Renal cortical epithelial cell (primary cell): ENCODE measurements around the gene TMEM52. TPM values are rescaled to one million over a fixed set of nuclear protein-coding genes. Genes with fewer than 3 reads are reported as not detected.
"Not testable (repeated sequence)": the region's sequence is repeated elsewhere in the genome, so short reads cannot be mapped to it uniquely, and the experiment has no call there.

Source experiments
- DNase-seq: peaks from one replicate; pipeline ENCODE4 v3.0.0-alpha.2; 2011; ENCODE audit warnings: low read depth
- total RNA-seq: library from RNA; depleted of rRNA; stranded (reverse); fragments of >200 nt; gene quantifications from 2 replicates; pipeline ENCODE4 v1.2.3, GENCODE V29; 2014

TMEM52 gene
- total RNA-seq, 1 donor from 2014 or later = 0.35 TPM

- DNase-seq = no peak
Measured at GRCh38 chr1:1894354-1895059, 24.6 kb downstream of the TMEM52 start.

DNA sequence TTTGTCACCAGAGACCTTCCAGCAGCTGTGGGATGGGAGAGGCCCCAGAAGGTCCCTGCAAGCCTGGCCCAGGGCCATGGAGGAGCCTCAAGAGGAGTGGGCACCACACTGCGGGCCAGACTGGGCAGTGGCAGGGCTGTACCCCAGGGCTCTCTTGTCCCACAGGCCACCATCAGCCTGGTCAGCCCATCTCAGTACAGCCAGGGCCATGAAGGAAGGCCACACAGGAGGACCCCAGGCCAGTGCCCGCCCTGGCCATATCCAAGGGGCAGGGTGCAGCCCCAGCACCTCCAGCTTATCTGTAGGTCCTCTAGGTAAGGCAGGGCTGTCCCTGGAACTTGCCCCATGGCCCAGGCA lies 25.1 kb downstream of the TMEM52 start:
- DNase-seq = no peak

DNA sequence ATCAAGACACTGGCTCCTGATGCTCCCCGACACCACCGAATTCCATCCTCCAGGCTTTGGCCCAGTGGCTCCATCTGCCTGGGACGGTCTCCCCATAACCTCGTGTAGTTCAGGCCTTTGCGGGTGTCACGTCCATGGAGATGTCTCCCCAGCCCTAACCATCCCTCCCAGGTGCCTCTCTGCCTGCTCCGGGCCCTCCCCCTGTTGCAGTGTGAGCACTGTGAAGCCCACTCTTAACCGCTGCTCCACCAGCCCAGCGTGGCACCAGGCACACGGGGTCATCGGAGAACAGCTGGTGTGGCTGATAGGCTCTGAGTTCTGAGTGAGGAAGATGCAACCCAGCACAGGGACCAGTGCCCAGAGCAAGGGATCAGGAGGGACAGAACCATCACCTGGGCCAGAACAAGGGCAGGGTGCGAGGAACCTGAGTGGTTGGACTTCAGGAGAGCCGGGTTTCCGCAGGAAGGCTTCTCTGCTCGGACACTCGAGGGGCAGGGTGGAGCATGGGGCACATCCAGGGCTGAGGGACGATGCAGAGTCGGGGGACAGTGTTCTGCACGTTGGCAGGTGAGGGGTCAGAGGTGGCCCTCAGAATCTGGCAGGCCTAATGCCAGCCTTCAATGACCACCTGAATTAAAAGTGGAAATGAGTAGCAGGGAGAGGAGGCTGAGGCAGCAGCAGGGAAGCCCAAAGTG lies 25.6 kb downstream of the TMEM52 start:
- no peak for DNase-seq

DNA sequence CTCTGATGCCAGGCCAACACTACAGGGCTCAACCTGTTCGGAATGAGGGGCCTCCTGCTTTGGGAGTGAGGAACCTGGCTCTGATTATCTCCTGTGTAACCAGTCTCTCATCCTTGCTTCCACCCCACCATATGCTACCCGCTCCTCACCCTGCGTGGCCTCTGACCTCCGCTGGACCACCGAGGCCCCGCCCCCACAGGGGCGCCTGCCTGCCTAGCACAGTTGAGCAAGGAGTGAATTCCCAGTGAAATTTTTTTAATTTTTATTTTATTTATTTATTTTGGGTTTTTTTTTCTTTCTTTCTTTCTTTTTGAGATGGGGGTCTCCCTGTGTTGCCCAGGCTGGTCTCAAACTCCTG lies 26.3 kb downstream of the TMEM52 start:
- DNase-seq = no peak

- no peak for DNase-seq
Measured at GRCh38 chr1:1892079-1892762, 26.9 kb downstream of the TMEM52 start.

- no peak for DNase-seq
Measured at GRCh38 chr1:1891349-1892078, 27.6 kb downstream of the TMEM52 start.

DNA sequence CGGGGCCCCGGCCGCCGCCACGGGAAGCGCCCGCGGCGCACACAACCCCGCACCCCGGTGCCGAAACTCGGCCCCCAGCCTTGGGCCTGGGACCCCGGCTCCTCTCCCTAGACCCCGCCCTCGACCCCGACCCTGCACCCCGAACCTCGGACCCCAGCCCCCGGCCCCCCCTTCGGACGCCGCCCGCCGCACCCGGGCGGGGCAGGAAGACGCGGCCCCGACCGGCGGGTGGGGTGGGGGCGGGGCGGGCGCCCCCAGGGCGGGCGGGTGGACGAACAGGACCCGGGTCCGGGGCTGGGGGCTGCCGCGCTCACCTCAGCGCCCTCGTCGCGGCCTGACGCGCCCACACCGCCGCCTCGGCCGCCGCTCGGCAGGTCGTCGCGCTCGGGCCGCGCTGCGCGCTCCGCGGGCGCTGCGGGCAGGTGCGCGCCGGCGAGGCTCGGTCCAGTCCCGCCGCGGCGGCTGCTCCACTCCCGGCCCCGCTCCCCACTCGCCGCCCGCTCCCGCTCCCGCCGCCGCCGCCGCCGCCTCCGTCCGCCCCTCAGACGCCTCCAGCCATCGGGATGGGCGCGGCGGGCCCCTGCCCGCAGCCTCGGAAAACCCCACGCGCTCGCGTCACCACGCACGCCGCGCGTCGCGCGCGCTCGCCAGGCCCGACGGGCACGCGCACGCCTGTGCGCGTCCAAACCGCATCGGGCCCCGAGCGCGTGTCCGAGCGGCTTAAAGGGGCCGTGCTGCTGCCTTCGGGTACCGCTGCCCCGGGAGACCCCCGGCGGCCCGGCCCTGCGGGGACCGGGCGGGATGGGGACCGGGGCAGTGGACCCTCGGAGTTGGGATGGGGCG lies 28.4 kb downstream of the TMEM52 start, which contains the start of gene GNB1:
GNB1 (minus strand) TSS at position 582 of the 843 bp plus-strand sequence. CDS start 65,634 bp downstream, outside the sequence.
- peak; percentile 50 for DNase-seq

- DNase-seq = no peak
Measured at GRCh38 chr1:1889847-1890505, 29.1 kb downstream of the TMEM52 start.

DNA sequence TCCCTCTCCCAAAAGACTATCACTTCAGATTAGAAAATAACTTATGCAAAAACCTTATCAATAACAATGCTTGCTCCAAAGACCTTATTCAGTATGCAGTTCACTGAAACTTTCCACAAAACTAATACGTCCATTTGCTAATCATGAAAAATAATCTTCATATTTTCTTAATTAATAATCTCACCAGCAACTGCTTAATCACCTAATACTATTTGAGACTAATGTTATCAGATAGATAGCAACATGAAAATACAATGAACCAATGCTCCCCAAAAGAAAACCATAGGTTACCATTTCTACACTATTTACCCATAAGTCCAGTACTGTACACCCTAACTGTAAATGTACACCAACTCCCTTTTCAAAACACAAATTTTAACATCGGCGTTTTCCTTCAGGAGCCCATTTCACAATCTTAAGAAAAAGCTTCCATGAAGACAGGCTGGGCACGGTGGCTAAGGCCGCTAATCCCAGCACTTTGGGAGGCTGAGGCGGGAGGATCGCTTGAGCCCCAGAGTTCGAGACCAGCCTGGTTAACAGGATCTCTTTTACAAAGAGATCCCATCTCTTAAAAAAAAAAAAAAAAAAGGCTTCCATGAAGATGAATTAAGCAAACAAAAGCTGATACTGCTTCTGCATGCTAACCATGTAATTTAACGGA lies 29.9 kb downstream of the TMEM52 start:
- no peak for DNase-seq

DNA sequence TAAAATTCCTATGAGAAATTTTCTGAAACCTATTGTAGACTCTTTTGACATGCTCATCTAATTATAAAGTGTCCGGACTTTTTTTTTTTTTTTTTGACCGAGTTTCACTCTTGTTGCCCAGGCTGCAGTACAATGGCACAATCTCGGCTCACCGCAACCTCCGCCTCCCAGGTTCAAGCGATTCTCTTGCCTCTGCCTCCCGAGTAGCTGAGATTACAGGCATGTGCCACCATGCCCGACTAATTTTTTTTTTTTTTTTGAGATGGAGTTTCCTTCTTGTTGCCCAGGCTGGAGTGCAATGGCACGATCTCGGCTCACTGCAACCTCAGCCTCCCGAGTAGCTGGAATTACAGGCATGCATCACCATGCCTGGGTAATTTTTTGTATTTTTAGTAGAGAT lies 35.2 kb downstream of the TMEM52 start:
- not testable (repeated sequence) for DNase-seq

DNA sequence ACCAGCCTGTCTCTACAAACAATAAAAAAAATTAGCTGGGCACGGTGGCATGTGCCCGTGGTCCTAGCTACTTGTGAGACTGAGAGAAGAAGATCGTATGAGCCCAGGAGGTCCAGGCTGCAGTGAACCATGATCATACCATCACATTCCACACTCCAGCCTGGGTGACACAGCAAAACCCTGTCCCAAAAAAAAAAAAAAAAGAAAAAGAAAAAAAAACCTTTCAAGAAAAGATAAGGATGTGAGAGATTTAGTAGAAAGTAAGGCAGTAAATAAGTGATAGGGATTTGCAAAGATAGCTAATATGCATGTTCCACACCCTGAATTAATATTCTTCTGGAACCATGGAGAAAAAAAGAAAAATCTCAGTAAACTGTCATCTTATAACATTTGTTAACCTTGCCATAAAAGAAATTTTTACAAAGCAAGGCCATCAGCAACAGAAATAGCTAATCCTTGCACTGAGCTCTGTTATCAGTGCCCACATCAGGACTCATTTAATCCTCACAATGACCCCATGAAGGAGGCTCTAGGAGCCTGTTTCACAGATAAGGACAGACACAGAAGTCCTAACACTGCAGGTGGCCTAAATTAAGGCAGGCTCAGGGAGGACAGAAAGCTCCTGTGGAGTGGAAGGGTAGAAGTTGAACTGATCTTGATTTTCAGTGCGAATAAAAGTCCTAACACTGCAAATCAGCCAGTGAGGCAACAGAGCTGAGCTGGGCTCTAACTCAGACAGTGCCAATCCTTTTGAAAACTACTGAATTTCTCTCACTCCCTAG lies 35.8 kb downstream of the TMEM52 start:
- DNase-seq = peak; percentile 49

DNA sequence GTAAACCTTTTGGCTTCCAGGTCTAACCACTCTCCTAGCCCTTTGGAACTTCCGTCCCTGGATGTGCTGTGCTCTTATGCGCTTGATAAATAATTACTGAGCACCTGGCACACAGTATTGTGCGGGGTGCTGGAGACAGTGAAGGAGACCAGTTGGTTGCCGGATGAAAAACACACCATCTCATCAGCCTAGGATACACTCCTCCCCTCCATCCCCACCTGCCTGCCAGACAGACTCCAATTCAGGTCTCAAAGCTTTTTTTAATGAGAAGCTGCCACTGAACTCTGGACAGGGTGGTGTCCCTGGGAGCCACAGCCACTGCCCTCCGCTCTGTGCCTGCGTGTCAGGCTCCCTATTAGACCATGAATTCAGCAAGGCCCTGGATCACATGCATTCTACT lies 37.4 kb downstream of the TMEM52 start:
- DNase-seq = no peak

- no peak for DNase-seq
Measured at GRCh38 chr1:1880617-1881312, 38.3 kb downstream of the TMEM52 start.

DNA sequence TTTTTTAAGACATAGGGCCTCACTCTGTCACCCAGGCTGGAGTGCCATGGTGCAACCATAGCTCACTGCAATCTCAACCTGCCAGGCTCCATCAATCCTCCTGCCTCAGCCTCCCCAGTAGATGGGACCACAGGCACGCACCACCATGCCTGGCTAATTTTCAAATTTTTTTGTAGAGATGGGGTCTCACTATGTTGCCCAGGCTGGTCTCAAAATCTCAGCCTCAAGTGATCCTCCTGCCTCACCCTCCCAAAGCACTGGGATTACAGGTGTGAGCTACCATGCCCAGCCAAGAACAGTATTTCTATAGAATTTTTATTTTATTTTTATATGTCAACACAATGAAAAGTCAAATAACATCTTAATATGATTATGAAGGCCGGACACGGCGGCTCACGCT lies 39.1 kb downstream of the TMEM52 start:
- DNase-seq = no peak

DNA sequence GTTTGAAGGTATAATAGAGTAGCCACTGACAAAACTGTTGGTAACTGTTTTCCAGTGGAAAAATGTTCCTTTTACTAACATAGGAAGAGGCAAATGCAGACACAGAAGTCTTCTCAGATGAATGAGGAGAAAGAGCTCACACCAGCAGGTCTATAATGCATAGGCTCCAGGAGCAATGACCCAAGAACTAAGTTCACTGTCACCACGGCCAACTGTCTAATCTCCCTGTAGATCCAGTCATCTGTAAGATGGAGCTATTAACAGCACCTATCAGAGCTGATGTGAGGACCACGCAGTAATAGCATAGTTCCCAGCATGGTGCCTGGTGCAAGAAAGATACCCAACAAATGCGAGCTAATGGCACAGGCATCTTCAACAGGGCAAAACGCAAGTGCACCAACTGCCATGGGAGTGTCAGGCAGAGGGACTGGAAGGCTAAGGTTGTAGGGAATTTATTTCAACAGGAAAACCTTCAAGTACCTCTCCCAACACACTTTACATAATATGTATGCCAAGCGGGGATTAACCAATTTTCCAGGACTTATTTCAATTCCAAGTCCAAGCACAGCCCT lies 41.1 kb downstream of the TMEM52 start:
- DNase-seq = no peak

GRCh38 chr1:1876335-1876930 lies 42.6 kb downstream of the TMEM52 start:
- peak; percentile 39 for DNase-seq

GRCh38 chr1:1875932-1876331 lies 43.1 kb downstream of the TMEM52 start:
- no peak for DNase-seq

DNA sequence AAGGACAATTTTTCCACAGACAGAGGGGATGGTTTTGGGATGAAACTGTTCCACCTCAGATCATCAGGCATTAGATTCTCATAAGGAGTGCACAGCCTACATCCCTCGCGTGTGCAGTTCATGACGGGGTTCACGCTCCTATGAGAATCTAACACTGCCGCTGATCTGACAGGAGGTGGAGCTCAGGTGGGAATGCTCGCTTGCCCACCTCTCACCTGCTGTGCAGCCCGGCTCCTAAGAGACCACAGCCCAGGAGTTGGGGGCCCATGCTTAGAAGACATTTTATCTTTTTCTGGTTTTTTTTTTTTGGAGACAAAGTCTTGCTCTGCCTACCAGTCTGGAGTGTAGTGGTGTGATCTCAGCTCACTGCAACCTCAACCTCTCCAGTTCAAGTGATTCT lies 44.2 kb downstream of the TMEM52 start:
- DNase-seq = no peak
